COLO668 (cell line): Measurements from ENCODE around the gene PLEKHA5.
"Not testable (repeated sequence)": the region's sequence is repeated elsewhere in the genome, so short reads cannot be mapped to it uniquely, and the experiment has no call there.

Source experiments
- DNase-seq: peaks from one replicate; lab custom pipeline; 2025; ENCODE audit not compliant: unreplicated experiment; lab: John Stamatoyannopoulos, UW

The PLEKHA5 gene, protein sequence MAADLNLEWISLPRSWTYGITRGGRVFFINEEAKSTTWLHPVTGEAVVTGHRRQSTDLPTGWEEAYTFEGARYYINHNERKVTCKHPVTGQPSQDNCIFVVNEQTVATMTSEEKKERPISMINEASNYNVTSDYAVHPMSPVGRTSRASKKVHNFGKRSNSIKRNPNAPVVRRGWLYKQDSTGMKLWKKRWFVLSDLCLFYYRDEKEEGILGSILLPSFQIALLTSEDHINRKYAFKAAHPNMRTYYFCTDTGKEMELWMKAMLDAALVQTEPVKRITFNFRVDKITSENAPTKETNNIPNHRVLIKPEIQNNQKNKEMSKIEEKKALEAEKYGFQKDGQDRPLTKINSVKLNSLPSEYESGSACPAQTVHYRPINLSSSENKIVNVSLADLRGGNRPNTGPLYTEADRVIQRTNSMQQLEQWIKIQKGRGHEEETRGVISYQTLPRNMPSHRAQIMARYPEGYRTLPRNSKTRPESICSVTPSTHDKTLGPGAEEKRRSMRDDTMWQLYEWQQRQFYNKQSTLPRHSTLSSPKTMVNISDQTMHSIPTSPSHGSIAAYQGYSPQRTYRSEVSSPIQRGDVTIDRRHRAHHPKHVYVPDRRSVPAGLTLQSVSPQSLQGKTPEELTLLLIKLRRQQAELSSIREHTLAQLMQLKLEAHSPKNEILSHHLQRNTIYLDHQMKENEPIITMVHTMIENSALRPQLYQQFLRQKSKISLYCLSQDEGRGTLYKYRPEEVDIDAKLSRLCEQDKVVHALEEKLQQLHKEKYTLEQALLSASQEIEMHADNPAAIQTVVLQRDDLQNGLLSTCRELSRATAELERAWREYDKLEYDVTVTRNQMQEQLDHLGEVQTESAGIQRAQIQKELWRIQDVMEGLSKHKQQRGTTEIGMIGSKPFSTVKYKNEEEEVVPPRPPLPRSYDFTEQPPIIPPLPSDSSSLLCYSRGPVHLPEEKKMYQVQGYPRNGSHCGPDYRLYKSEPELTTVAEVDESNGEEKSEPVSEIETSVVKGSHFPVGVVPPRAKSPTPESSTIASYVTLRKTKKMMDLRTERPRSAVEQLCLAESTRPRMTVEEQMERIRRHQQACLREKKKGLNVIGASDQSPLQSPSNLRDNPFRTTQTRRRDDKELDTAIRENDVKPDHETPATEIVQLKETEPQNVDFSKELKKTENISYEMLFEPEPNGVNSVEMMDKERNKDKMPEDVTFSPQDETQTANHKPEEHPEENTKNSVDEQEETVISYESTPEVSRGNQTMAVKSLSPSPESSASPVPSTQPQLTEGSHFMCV

DNA sequence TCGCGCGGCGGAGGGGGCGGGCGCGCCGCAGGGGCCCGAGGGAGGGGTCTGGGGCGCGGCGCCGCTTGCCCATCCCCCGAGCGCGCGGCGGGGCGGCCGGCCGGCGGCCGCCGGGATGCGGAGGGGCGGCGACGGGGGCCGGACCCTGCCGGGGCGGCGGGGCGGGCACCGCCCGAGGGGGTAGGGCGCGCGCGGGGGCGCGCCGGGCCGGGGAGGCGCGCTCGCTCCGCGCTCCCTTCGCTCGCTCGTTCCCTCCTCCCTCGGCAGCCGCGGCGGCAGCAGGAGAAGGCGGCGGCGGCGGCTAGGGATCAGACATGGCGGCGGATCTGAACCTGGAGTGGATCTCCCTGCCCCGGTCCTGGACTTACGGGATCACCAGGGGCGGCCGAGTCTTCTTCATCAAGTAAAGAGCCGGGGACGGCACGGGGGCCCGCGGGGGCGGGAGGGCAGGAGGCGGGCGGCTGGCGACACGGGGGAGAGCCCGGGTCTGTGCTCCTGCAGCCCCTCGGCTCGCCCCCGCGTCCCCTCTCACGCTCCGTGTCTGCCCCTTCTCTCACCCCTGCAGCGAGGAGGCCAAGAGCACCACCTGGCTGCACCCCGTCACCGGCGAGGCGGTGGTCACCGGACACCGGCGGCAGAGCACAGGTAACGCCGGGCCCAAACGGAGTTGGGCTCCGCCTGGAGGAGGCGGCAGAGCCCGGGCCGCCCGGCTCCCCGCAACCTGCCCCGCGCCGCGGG is at the start of gene PLEKHA5:
PLEKHA5 (plus strand) TSS at position 248 of the 738 bp plus-strand sequence; CDS start at position 315, 67 bp downstream.
- DNase-seq, result peak; percentile 80

DNA sequence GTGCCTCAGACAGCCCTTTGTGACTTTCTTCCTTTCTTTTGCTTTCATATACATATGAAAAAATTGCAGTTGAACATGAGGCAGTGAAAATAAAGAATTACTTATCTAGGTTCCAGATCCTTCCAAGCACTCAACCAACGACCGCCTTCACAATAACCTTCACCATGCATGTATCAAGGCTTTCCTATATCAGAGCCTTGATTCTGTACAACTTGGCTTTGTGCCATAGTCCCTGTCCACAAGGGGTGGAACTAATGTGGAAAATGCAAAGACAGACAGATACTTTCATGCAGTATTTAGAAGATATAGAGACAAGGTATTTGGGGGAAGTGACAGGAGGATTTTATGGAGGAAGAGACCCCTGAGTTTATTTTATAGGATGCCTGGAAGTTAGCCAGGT is 48.6 kb upstream of the PLEKHA5 start:
- no peak for DNase-seq

DNA sequence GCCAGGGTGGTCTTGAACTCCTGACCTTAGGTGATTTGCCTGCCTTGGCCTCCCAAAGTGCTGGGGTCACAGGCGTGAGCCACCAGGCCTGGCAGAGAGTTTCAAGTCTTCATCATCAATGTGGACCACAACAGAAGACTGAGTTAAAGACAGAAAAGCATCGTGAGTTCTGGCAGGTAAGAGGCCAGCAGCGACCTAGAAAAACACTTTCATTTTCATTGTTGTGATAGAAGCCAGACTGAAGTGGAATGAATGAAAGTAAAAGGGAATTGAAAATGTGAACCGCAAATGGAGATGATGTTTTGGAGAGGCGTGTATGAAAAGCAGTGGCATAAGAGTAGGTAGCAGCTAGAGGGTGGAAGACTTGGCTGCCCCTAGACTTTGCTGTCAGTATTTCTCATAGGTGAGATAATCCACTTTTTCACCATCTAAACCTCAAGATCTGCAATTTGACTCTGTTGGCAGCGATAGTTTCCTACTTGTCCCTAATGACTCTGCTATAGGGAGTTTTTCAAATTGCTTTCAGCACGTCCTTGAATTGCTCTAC is 47.1 kb upstream of the PLEKHA5 start:
- no peak for DNase-seq

DNA sequence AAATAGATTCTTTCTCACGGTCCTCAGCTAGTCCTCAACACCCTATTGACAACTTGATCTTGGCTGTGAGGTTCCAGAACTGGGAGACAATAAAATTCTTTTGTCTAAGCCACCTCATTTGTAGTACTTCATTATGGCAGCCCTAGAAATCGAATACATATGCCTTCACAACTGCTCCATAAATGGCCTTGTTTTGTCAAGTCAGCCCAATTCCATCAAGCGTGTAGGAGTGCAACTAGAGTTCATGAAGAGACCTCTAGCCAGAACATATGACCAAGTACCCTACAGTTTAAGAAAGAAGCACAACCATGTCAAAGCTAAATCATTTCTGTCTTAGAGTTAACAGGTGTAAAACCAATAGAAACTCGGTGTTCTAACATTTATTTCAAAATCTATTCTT is 45.0 kb upstream of the PLEKHA5 start:
- no peak for DNase-seq

DNA sequence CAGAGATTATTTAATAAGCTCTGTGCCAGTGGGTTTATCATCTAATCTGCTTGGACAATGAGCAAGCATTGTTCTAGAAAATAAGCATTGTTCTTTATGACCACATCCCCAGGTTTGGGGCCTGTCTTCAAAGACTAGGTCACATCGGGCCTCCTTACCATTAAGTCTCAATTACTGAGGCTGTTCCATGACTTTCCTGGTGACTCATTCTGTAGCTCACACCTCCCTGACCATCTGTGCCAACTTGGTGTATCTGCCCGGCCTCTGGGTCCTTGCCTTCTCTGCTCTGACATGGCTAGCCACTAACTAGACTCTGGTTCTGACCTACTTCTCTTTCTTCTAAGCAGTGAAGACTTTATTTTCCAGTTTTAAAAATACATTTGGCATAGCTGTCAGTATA is 44.4 kb upstream of the PLEKHA5 start:
- no peak for DNase-seq

DNA sequence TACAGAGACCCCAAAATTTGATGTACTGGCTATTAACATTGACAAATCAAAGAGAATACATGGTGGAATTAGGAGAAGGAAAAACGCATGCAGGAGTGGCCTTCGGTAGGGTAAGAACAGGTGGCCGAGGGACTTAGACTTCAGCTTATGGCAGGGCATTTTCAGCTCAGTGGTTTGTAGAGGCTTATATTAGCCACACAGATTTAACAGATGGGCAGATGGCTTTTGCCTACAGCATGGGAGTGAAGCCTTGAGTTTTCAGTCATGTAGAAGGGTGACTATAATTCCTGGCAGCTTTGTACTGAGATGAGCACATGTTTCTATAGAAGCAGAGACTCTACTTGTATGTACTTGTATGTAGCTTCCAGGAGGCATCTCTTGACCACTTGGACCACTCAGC is 40.9 kb upstream of the PLEKHA5 start:
- DNase-seq, result no peak

DNA sequence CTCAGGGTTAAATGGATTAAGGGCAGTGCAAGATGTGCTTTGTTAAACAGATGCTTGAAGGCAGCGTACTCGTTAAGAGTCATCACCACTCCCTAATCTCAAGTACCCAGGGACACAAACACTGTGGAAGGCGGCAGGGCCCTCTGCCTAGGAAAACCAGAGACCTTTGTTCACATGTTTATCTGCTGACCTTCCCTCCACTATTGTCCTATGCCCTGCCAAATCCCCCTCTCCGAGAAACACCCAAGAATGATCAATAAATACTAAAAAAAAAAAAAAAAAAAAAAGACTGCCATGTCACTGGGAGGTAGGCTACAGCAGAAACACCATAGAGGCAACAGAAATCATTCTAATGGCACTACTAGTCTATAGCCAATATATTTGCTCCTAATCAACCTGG is 37.1 kb upstream of the PLEKHA5 start:
- DNase-seq, result not testable (repeated sequence)

DNA sequence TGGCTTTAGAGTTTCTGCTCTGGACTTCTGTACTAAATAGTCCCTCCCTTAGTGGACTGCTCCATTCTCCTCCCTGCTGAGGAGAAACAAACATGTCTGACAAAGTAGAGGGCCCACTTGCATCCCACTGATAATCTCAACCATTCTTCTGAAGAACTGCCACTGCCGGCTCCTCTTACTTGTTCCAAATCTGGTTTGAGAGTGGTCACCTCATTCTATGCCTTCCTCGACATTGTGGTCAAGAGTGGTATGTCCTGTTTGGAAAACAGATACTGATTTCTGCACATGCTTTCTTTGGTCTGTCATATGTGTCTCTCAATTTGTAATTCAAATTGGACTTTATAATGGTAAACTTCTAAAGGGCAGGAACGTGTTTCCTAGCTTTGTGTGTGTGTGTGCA is 36.3 kb upstream of the PLEKHA5 start:
- no peak for DNase-seq

DNA sequence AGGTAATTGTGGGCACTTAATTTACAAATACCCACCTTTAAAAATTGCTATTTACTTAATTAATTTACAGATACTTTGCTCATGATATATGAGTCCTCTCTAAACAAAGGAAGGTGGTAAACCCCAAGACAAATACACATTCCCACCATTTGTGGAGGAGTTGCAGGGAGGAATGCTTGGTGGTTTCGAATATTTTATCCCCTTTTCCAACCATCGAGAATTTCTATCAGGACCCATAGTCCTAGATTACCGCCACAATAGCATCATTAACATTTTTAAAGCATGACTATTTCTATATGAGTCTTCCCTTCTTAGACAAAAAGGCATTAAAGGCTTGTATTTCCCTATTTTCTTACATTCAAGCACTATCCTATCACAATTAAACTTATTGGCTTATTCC is 34.2 kb upstream of the PLEKHA5 start:
- no peak for DNase-seq

DNA sequence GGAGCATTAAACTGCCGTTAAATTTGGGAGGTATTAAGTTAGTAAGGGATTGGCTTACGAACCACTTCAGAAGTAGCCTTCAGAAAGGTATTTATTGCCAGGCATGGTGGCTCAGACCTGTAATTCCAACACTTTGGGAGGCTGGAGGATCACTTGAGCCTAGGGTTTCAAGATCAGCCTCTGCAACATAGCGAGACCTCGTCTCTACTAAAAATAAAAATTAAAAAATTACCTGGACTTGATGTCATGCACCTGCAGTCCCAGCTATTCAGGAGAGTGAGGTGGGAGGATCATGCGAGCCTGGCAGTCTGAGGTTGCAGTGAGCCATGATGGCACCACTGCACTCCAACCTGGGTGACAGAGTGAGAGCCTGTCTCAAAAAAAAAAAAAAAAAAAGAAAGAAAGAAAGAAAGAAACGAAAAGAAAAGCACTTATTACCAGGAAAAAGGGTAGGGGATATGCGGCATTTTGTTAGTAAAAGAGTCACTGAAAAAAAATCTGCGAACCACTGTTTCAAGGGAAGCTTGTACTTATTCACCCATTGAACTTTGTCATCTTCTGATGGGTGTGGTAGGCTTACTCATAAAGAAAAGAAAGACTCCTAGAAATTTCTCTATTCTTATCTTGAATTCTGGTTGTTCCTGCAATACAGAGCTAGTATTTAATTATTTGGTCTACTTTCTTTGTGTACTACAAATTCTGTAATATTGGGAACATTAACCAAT is 33.6 kb upstream of the PLEKHA5 start:
- no peak for DNase-seq

DNA sequence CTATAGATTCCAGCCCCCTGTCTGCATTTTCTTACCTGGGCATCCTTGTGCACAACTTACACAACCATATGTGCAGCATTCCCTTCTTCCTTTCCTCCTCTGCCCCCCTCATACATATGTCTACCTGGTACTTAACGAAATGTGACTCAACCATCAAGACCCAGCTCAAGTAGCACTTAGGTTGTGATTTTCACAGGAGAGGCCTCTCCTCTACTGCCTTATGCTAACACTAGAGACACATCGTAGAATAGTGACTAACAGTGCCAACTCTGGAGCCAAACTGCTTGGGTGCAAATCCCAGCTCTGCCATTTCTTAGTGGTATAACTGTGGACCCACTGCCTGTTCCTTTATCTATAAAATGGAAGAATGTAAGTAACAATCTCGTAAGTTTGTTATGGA is 24.1 kb upstream of the PLEKHA5 start:
- no peak for DNase-seq

DNA sequence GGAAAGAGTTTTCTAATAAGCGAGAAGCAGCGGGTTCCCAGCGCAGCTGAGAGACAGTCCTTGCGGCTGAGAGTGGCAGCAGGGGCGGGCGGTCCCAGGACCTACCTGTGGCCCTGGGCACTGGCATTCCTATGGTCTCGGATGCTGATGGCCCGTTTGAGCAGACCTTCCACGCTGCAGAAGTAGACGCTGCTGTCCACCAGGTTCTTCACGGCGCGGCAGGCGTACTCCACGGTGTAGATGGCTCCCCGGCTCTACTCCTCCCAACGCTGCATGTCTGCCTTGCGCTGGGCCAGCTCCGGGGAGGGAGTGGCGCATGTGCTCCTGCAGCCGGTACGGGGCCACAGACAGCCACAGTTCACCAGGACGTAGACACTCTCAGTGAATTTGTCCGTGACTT is 21.8 kb upstream of the PLEKHA5 start:
- no peak for DNase-seq

DNA sequence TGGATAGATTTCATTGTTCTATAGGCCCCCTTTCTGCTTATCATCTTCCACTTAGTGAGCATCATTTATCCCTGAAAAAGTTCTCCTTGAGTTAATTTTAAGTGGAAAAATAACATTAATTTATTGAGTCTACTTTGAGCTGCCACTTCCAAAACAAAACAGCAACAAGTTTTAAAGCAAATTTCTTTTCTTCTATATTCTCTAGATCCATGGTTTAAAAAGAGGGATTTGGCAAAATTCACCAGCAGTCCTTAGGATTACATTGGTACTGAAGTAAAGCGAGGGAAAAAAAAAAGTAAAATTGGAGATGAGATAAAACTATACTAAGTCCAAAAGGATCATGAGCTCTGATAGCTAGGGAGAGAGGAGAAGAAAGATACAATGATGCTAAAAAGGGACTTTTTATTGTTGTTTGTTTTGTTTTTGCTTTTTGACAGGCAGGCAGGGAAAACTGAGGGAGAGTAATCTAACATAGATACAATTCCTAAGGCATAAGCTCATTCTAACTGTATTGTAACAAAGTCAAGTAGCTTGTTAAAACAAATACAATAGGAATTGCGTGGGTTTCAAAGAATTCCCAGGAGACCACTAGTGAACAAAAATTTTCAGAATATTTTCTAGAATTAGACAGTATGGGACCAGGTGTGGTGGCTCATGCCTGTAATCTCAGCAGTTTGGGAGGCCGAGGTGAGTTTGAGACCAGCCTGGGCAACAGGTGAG is 19.2 kb upstream of the PLEKHA5 start:
- DNase-seq, result no peak

DNA sequence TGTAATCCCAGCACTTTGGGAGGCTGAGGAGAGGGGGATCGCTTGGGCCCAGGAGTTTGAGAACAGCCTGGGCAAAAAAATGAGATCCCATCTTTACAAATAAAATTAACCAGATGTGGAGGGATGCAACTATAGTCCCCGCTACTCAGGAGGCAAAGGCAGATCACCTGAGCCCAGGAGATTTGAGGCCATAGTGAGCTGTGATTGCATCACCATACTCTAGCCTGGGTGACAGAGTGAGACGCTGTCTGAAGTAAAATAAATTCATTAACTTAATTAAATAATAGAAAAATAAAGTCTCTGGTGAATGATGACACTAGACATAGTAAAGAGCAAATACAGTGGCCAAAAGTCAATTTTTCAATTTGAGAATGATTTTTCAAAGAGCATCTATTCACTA is 16.1 kb upstream of the PLEKHA5 start:
- DNase-seq, result no peak

DNA sequence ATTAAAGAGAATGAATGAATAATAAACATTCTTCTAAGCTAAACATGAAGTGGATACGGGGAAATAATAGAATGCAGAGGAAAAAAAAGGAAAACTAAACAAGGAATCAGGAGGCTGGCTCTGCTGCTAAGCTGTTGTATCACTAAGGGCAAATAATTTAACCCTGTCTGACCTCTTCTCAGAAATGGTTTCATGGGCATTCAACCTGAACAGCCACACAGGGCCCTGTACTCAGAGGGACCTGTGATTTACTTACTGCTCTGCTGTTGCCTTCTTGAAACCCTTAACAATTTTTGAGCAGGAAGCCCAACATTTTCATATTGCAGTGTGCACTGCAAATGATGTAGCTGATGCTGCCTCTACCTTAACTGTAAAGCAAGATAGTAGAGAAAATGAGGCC is 14.2 kb upstream of the PLEKHA5 start:
- no peak for DNase-seq

DNA sequence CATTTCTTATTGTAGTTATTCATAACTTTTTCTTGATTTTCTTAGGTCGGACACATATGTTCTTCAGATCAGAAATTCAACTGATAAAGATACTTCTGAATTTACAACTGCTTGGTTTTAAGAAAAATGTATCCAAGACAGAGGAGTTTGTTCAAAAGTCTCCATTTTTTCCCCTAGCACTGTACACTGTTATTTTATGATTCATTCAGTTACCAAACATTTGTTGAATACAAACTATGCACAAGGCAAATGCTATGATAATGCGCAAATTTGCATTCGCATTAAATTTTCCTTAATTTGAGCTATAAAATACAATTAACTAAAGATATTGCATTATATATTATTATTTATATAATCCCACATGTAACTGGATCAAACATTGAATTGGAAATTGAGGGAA is 10.1 kb upstream of the PLEKHA5 start:
- DNase-seq, result no peak

DNA sequence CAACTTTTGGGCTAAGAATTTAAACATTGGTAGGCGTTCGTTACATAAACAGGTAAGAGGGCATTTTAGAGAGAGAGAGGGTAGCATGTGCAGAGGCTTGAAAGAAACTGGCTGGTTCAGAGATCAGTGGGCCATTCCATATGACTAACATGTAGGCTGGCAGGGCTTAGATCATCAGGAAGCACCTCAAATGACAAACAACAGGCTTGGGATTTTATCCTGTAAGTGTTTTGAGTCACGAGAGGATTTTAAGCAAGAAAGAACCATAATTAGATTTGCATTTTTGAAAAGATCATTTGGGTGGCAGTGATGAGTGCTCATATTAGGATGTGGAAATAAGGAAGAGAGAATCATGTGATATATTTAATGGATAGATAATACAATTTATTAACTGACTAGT is 8.7 kb upstream of the PLEKHA5 start:
- DNase-seq, result no peak

DNA sequence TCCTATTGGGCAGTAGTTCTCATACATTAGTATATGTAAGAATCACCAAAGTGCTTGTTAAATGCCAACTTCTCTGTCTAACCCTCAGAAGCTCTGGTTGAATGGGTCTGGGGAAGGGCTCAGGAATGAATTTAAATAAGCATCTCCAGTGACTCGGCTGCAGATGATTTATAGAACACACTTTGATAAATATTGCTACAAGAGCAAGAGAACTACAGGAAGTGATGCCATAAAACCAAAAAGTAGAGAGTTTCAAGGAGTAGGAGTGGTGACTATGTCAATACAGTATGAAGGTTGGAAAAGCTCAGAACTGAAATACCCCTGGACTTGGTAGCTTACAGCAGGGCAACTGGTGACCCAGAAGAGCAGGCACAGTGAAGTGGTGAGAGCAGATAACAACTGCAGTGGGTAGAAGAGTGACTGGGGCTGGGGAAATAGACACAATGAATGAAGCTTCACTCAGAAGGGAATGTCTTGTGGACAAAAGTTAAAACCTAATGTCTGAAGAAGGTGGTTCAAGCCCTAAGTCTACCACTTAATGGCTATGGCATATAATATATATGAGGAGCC is 8.0 kb upstream of the PLEKHA5 start:
- no peak for DNase-seq

DNA sequence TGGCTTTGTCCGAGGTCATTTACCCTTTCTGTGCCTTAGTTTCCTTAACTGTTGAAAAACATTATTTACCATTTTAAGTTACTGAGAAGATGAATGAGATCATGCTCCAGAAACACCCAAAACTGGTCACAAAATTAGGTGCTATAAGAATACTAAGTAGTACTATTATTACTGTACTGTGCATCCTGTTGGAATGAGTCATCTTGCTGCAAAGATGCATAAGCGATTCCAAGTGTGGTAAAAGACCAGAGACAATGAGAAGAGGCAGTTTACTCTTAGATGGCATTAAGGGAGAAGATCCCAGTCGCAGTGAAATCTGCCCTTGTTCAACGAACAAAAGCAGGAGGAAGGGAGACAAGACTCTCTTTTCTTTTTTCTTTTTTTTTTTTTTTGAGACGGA is 4.2 kb upstream of the PLEKHA5 start:
- no peak for DNase-seq
